HL-60 (cell line): ENCODE data around the gene WTIP.

ENCODE experiments used
- CTCF ChIP-seq: IDR thresholded peaks from one replicate; pipeline ENCODE4 v1.5.1; 2011; ENCODE audit warnings: low read length, control low read depth, inconsistent platforms; ENCODE audit not compliant: insufficient read depth
- POLR2AphosphoS5 ChIP-seq: IDR thresholded peaks from 2 replicates; pipeline ENCODE4 v1.6.1; 2012; ENCODE audit warnings: low read depth

- no peak for TF ChIP-seq CTCF
- no peak for TF ChIP-seq POLR2AphosphoS5
Measured at GRCh38 chr19:34507414-34508067, 26.0 kb downstream of the WTIP start.
